Activated naive CD4-positive, alpha-beta T cell treated with anti-CD3 and anti-CD28 coated beads, Interleukin-2, amount 10 ng/mL, durations not matched to agents 7 days and 5 days (primary cell): Measurements from ENCODE around the gene LY6G6D.
A peak's percentile ranks its signal among the peaks of the same experiment; 100 is the strongest.

Experiments
- CTCF ChIA-PET: fragments of 350-600 bp; sonication (Branson Sonifier 250); formaldehyde crosslinking; loops from one replicate; lab custom pipeline; 2021; ENCODE audit warnings: antibody characterized with exemption; lab: Charles Lee
- DNase-seq: peaks from one replicate; pipeline ENCODE4 v3.0.0-alpha.2; 2020
- H3K27ac Mint-ChIP-seq: one replicate; pipeline ENCODE4 v1.8.0; 2021; ENCODE audit warnings: mild to moderate bottlenecking, moderate library complexity, mixed read lengths
- H3K27me3 Mint-ChIP-seq: one replicate; pipeline ENCODE4 v1.8.0; 2021; ENCODE audit warnings: mild to moderate bottlenecking, mixed read lengths
- H3K36me3 Mint-ChIP-seq: one replicate; pipeline ENCODE4 v1.8.0; 2021; ENCODE audit warnings: mixed read lengths
- H3K4me1 Mint-ChIP-seq: one replicate; pipeline ENCODE4 v1.8.0; 2021; ENCODE audit warnings: mixed read lengths
- H3K4me3 Mint-ChIP-seq: one replicate; pipeline ENCODE4 v1.8.0; 2021; ENCODE audit warnings: mild to moderate bottlenecking, moderate library complexity, mixed read lengths
- H3K9me3 Mint-ChIP-seq: one replicate; pipeline ENCODE4 v1.8.0; 2021; ENCODE audit warnings: mixed read lengths

The LY6G6D gene

DNA sequence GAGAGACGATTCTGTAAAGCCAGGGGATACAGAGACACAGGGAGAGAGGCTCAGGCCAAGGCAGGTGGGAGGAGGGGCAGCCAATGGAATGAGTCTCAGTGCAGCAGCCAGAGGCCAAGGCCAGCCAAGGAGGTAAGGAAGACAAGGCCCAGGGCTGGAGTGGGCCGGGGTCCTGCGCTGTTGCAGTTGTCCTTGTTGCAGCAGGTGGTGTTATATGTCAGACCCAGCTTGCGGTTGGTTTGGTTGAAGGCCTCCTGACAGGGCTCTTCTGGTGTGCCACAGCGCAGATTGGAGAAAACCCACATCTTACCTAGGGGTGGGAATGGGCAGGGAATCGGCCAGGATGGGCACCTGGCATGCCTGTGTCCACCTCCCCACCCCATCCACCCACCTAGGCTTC, 3.9 kb downstream of the LY6G6D start:
- Mint-ChIP-seq H3K4me3 (no peak overlapping the region), H3K4me1 (peaks cover 12% of the 10 kb centered on the region), H3K27ac (no peak overlapping the region), H3K9me3 (no peaks in the 10 kb centered on the region), H3K36me3 (no peaks in the 10 kb centered on the region), H3K27me3 (peaks cover 39% of the 10 kb centered on the region)
- no peak for DNase-seq
- CTCF ChIA-PET = no interaction called here

DNA sequence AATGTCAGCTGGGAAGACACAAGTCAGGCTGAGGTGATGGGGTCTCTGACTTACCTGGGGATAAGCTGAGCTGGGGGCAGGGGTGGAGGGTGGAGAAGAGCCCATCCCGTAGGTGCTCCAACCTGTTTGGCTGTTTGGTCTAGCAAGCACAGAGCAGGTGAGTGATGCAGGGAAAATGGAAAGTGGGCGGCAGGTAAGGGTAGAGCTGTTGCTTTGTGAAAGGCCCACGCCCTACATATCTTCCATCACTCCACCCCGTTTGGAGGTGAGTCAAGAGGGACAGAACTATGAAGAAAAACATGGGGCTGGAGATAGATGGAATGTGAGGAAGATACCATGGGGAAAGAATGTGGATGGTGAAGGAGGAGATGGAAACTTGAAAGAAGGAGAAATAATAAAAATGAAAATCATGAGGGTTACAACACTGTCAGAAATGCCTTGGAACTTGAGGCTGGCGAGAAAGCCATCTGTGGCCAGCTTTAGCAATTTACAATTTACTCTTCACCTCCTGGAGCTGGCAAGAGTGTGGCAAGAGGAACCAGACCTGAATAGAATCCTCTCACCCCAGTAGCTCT, 5.1 kb downstream of the LY6G6D start:
- Mint-ChIP-seq H3K4me3 (no peak overlapping the region), H3K36me3 (no peaks in the 10 kb centered on the region), H3K9me3 (no peaks in the 10 kb centered on the region), H3K27me3 (peaks cover 30% of the 10 kb centered on the region), H3K4me1 (peaks cover 11% of the 10 kb centered on the region), H3K27ac (no peak overlapping the region)
- no peak for DNase-seq
- CTCF ChIA-PET = no interaction called here

DNA sequence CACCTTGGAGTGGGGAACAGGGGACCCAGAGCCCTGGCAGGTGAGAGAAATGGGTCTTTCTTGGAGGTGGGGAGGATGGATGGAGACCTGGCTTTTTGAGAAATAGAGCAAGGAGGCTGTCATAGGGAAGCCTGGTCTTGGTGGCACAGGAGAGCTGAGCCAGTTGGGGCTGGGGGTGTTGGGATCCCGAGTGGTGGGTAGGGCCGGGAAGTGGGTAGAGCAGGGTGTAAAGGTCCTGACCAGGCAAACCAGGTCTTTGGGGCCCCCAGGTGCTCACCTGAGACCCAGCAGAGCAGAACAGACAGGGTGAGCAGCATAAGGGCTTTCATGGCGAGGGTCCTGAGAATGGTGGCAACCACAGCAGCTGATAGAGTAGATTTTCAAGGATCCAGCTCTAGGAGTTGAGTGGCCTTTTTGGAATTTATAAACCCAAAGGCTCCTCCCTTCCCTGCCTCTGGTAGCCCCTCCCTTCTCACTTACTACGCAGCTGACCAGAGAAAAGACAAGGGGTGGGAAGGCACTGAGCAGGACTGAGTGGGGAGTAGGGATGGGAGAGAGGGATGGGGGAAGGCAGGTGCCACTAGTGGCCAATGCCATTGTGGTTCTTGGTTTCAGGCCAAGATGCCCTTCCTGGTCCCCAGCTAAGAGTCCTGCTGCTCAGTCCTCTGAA, 6.3 kb downstream of the LY6G6D start, which contains the start of gene LY6G6C:
TSS of gene LY6G6C (minus strand) at position 396 of the 670 bp plus-strand sequence. CDS start at position 329, 67 bp downstream.
- CTCF ChIA-PET = interaction anchor here (1.3 kb wide), 1 partner anchor 49 kb away, joined by 3 read pairs; no protein-coding TSS in a partner anchor
- Mint-ChIP-seq H3K9me3 (no peaks in the 10 kb centered on the region), H3K27me3 (peaks cover 30% of the 10 kb centered on the region), H3K4me3 (no peak within 1 kb of the TSS), H3K36me3 (peaks cover 8% of the 10 kb centered on the region), H3K27ac (no peak within 1 kb of the TSS), H3K4me1 (peaks cover 22% of the 10 kb centered on the region)
- DNase-seq = no peak

DNA sequence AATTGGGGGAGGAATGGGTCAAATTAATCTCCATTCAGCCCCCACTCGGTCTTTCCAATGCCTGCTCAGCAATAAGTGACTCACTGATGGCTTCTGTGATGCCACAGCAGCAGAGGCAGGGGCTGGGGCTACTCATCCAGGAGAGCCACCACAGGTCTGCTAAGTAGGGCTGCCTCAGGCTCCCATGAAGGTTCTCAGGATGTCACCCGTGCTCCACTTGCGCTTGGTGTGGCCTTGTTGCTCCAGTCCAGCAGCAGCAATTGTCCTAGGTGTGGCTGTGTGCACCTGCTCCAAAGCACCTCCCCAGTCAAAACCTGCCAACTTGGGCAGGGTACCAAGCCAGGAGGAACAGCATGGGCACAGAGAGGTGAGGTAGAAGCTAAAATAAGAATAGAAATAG, 7.0 kb downstream of the LY6G6D start:
- Mint-ChIP-seq H3K27ac (no peak overlapping the region), H3K4me3 (no peak overlapping the region), H3K9me3 (no peaks in the 10 kb centered on the region), H3K4me1 (peaks cover 28% of the 10 kb centered on the region), H3K27me3 (peaks cover 29% of the 10 kb centered on the region), H3K36me3 (peaks cover 15% of the 10 kb centered on the region)
- DNase-seq = no peak
- CTCF ChIA-PET = interaction anchor here (1.3 kb wide), 1 partner anchor 48 kb away, joined by 3 read pairs; no protein-coding TSS in a partner anchor

DNA sequence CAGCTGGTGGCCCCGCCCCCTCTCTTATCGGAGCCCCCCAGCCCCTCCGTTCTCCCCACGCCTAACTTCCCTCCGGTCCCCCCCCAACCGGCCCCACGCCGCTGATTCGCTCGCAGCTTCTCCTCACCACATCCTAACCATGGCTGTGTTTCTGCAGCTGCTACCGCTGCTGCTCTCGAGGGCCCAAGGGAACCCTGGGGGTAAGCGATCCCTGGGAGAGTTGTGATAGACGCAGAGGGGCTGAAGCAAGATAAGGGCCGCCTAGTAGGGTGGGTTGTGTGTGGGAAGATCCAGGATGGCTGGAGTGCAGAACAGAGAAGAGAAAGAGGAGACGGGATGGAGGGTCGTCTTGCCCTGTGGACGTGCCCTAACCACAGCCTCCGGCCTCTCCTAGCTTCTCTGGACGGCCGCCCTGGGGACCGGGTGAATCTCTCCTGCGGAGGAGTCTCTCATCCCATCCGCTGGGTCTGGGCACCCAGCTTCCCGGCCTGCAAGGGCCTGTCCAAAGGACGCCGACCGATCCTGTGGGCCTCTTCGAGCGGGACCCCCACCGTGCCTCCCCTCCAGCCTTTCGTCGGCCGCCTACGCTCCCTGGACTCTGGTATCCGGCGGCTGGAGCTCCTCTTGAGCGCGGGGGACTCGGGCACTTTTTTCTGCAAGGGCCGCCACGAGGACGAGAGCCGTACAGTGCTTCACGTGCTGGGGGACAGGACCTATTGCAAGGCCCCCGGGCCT, 8.3 kb downstream of the LY6G6D start, which contains the start of gene MPIG6B:
TSS of gene MPIG6B (plus strand) at position 129 of the 735 bp plus-strand sequence. CDS start at position 140, 11 bp downstream.
- CTCF ChIA-PET = interaction anchor here (0.9 kb wide), 1 partner anchor 103 kb away, joined by 3 read pairs; no protein-coding TSS in a partner anchor
- DNase-seq = no peak
- Mint-ChIP-seq H3K36me3 (peaks cover 22% of the 10 kb centered on the region), H3K27ac (peak within 1 kb of the TSS; percentile 20), H3K9me3 (no peaks in the 10 kb centered on the region), H3K4me1 (peaks cover 39% of the 10 kb centered on the region), H3K27me3 (peaks cover 22% of the 10 kb centered on the region), H3K4me3 (no peak within 1 kb of the TSS)

DNA sequence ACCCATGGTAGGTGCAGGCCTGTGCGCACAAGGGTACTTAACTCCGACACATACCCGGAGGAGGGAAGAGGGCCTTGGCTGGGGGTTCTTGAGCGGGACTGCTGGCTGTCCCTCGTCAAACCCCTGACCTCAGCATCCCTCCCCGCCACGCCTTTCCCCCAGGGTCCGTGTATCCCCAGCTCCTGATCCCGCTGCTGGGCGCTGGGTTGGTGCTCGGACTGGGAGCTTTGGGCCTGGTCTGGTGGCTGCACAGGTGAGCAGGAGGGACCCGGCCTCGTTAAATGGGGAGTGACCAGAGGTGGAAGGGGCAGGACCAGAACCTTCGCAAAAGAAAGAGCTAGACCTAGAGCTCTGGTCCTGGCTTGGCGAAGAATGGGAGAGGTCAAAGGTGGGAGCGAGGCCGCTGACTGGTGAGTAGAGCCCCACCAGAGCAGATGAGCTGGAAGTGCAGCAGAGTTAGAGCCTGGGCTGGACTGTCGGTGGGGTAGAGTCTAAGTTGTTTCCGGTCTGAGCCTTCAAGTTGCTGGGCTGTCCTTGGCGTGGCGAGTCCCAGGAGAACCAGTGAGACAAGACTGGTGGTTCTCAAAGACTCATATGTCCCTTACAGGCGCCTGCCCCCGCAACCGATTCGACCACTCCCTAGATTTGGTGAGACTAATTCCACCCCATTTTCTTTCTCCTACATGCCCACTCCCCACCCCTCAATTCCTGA, 9.0 kb downstream of the LY6G6D start:
- H3K27me3 Mint-ChIP-seq = peaks cover 22% of the 10 kb centered on the region
- peaks cover 23% of the 10 kb centered on the region for H3K36me3 Mint-ChIP-seq

DNA sequence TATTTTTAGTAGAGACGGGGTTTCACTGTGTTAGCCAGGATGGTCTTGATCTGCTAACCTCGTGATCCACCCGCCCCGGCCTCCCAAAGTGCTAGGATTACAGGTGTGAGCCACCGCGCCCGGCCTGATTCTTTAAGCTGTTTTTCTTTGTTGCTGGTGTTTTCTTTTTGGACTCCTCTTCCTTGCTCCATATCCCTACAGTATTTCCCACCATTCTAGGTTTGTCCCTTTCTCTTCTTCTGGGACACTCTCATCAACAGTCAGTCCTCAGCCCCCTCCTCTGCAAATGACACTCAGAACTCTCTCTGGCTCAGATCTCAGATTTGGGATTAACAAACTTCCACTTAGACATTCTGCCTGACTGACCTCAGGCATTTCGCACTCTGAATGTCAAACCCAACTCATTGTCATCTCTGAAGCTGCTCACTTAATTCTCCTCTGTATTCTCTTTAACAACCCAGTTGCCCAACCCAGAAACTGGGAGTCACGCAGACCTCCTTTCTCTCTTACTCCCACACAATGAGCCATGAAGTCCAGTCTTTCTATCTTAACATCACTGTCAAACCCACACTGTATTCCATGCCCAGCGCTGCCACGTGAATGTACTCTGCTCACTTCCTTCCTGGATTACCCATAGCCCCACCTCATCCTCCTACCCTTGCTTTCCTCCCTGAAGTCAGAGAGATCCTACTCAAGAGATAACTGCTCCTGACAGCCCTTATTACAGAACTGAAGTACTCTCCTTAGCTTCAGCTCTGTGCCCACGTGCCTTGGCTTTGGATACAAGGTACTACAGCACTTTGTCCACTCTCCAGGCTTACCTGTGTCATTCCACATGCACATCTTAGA, 10.6 kb downstream of the LY6G6D start:
- Mint-ChIP-seq H3K4me3 (no peak overlapping the region), H3K4me1 (peaks cover 60% of the 10 kb centered on the region), H3K27me3 (peaks cover 13% of the 10 kb centered on the region), H3K36me3 (peaks cover 33% of the 10 kb centered on the region), H3K27ac (peak overlapping the region; percentile 1), H3K9me3 (no peaks in the 10 kb centered on the region)
- DNase-seq = no peak
- CTCF ChIA-PET = interaction anchor here (1.0 to 2.1 kb wide), 4 partner anchors 13 to 44 kb away, joined by 3 to 6 read pairs (median 6); partner anchors contain the start of gene ABHD16A

More for the DNA sequence above, 9.0 kb downstream of the LY6G6D start:
- Mint-ChIP-seq H3K4me3 (no peak overlapping the region), H3K4me1 (peaks cover 46% of the 10 kb centered on the region), H3K9me3 (no peaks in the 10 kb centered on the region), H3K27ac (no peak overlapping the region)
- CTCF ChIA-PET = interaction anchor here (0.9 to 2.0 kb wide), 2 partner anchors 46 to 102 kb away, joined by 3 to 6 read pairs; no protein-coding TSS in a partner anchor
- no peak for DNase-seq

DNA sequence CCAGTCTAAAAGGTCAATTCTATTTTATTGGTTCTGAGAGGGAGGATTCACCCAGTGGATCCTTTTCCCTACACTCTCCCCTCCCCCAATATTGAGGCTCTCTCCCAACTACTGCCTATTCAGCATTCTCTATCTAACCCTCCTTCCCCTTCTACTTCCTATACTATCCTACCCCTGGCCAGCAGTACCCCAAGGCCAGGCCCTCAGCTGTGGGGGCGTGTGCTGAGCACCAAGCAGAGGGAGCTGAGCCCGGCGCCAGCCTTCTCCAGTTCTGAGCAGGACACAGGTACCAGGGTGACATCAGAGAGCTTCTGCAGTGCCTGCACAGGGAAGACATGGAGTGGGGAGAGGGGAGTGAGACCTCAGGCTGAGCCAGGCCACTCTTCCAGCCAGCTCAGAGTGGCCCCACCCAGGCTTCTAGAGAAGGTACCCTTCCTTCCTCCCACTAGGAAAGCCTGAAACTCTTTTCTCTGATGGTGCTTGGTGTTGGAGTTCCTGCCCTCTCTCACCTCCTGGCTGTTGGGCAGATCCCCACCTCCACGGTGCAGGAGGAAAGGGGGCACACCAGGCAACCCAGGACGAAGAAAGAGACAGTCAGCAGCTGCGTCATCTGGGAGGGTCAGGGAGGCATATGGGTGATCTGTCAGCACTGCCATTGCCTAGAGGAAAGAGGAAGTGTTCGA, 12.0 kb downstream of the LY6G6D start:
- Mint-ChIP-seq H3K27me3 (no peaks in the 10 kb centered on the region), H3K9me3 (no peaks in the 10 kb centered on the region), H3K36me3 (peaks cover 46% of the 10 kb centered on the region), H3K4me3 (peak overlapping the region; percentile 66), H3K4me1 (peaks cover 71% of the 10 kb centered on the region), H3K27ac (peak overlapping the region; percentile 90)
- peak; percentile 51 for DNase-seq
- CTCF ChIA-PET = interaction anchor here (1.4 to 2.2 kb wide), 4 partner anchors 12 to 88 kb away, joined by 5 to 11 read pairs (median 7); partner anchors contain the start of genes ABHD16A, HSPA1A and HSPA1L

DNA sequence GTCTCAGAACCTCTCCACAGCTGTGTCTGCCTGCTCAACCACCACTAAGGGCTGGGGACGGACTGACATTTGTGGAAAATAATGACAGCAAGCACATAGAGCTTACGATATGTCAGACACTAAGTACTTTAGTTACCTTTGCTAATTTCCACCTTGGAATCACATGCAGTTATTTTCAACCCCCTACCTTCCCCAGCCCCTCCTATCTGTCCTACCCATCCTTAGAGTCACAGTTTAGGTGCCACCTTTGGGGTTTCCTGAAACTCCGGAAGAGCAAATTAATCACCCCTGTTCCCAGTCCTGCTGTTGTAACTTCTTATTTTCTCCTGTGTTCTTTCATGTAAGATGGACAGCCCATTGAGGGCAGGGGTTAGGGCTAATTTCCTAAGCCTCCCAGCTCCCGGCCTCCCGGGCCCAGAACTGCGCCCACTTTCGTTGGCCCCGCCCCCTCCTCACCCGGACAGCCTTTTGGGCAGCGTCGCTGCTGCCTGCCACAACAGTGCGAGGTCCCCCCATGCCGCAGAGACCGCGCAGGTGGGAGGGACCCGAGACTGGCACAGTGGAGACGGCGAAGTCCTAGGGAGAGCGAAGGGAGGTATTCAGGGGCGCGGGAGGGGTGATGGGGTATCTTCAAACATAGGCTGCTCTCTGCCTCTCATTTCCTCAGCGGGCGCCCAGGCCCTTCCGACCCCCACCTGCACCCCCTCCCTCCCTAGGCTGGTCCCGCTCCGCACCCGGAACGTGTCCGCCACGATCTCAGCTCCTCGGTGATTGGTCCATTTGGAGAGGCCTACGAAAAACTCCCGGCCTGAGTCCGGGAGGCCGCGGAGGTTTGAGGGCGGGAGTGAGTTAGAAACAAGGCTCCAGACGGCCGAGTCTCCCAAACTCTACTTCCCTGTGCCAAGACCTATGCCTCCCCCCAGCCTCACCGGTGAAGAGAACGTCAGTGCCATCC, 12.8 kb downstream of the LY6G6D start:
- no peak for DNase-seq
- H3K36me3 Mint-ChIP-seq = peaks cover 47% of the 10 kb centered on the region
- H3K27ac Mint-ChIP-seq = peak overlapping the region; percentile 90
- H3K4me3 Mint-ChIP-seq = peak overlapping the region; percentile 88
- peaks cover 71% of the 10 kb centered on the region for H3K4me1 Mint-ChIP-seq
- H3K27me3 Mint-ChIP-seq = no peaks in the 10 kb centered on the region
- no peaks in the 10 kb centered on the region for H3K9me3 Mint-ChIP-seq
- CTCF ChIA-PET = interaction anchor here (1.4 to 2.7 kb wide), 7 partner anchors 10 to 103 kb away, joined by 5 to 16 read pairs (median 9); partner anchors contain the start of genes ABHD16A, HSPA1A, HSPA1L and LSM2

DNA sequence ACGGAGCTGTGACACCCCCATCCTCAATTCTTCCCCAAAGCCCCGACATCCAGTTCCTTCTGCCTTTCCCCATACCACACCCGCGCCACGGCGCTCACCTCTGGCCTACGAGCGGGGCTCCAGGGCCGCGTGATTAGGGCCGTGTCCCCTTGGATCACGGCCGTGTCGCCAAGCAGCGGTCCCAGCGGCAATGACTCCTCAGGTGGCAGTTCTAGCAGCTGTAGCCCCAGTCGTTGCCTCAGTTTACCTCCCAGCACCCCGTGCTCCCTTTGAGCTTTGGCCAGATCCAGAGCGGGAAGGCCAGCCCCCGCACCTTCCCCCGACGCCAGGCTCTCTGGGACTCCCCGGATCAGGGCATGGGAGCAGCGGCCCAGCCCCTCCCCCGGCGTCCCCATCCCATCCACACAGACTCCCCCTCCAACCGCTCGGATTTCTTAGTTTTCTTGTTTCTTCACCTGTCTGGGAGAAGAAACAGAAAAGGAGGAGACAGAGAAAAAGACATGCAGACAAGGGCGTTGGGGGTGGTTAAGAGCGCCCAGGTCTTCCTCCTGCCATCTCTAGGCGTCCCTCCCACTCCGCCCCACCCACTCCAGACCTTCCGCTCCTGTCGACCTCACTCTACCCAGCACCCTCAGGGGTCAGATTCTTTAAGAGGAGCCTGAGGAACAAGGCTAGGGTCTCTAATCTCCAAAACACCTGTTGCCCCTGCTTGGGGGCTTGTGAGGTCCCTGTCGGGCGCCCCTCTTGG, 13.8 kb downstream of the LY6G6D start, which contains the start of gene DDAH2:
TSS of gene DDAH2 (minus strand) at position 533 of the 748 bp plus-strand sequence. CDS start at position 395, 138 bp downstream.
- peak within 1 kb of the TSS; percentile 90 for H3K27ac Mint-ChIP-seq
- peaks cover 57% of the 10 kb centered on the region for H3K36me3 Mint-ChIP-seq
- no peak for DNase-seq
- CTCF ChIA-PET = interaction anchor here (0.6 to 5.4 kb wide), 10 partner anchors 9 to 104 kb away, joined by 3 to 23 read pairs (median 6); partner anchors contain the start of genes GPANK1, HSPA1B, LSM2 and MSH5
- H3K4me1 Mint-ChIP-seq = peaks cover 75% of the 10 kb centered on the region
- no peaks in the 10 kb centered on the region for H3K9me3 Mint-ChIP-seq
- peak within 1 kb of the TSS; percentile 88 for H3K4me3 Mint-ChIP-seq
- no peaks in the 10 kb centered on the region for H3K27me3 Mint-ChIP-seq
